GM12801 (cell line): ENCODE results near the gene TBX2.

Experiments
- TF ChIP-seq, protein P1 (sequence below): IDR thresholded peaks from one replicate; pipeline ENCODE4 v1.5.1; 2011; ENCODE audit warnings: control low read depth; ENCODE audit not compliant: insufficient read length; ENCODE audit errors: extremely low read depth

The TBX2 gene

DNA sequence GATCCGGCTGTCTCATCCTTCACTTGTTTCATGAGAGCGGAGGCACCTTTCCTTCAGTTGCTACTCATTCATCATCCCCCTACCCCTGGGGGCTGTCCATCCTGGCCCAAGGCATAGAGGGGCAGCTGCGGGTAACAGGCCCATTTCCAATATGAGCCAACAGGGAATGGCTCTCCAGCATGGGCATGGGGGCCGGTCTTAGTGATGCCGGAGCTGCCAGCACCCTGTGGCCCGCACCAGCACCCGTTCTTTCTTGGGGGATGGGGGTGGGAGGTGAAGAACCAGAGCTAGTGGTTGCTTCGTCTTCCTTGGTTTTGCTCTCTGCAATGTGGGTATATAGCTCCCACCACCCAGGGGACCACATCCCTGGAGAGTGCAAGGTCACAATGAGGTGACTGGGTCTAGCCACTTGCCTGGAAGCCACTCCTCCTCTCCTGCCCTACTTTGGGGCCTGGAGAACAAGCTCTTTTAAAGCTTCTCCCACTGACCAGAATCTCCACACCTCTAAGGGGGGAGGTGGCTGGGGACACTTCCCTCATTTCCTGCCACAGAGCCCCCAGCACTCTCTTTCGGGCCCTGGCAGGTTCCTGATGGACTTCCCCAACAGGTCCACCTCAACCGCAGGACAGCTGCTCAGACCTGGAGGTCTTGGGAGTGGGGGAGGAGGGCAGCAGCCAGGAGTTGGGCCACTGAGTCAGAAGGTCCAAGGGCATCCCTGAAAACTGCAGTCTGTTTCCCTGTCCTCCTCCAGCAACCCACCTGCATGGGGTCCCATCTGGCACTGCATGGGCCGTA, 11.9 kb upstream of the TBX2 start:
- TF ChIP-seq, protein P1, sequence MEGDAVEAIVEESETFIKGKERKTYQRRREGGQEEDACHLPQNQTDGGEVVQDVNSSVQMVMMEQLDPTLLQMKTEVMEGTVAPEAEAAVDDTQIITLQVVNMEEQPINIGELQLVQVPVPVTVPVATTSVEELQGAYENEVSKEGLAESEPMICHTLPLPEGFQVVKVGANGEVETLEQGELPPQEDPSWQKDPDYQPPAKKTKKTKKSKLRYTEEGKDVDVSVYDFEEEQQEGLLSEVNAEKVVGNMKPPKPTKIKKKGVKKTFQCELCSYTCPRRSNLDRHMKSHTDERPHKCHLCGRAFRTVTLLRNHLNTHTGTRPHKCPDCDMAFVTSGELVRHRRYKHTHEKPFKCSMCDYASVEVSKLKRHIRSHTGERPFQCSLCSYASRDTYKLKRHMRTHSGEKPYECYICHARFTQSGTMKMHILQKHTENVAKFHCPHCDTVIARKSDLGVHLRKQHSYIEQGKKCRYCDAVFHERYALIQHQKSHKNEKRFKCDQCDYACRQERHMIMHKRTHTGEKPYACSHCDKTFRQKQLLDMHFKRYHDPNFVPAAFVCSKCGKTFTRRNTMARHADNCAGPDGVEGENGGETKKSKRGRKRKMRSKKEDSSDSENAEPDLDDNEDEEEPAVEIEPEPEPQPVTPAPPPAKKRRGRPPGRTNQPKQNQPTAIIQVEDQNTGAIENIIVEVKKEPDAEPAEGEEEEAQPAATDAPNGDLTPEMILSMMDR: no peak

DNA sequence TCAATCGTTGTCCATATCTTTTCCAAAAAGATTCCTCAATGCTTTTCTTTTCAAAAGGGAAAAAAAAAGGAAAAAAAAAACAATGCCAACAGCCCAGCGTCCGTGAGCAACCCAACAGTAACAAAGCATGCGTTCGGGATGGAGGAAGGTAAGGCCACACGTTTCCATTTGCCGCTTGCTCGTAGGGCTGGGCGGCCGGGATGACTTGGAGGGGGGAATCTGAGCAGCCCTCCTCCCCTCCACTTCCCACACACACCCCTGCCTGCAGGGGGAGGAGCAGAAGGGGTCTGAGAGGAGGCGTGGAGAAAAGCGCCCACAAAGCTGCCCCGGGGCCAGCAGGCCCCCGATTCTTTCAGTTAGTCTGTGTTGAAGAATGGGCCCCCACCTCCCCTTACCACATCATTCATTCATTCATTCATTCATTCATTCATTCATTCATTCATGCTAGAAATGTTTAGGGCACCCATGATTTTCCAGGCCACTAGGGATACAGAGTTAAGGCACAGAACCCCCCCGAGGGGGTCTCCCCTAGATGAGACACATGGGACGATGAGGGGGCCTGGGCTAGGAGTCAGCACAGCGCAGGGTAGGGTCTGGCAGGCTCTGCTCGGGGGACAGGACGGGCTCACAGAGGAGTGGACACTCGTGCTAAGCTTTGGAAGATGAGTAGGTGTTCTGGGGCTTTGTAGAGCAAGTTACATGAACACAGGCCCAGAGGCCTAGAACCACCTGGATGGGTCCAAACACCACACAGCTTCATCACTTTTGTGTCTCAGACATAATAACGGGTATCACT, 10.9 kb upstream of the TBX2 start:
- TF ChIP-seq, protein P1: no peak

DNA sequence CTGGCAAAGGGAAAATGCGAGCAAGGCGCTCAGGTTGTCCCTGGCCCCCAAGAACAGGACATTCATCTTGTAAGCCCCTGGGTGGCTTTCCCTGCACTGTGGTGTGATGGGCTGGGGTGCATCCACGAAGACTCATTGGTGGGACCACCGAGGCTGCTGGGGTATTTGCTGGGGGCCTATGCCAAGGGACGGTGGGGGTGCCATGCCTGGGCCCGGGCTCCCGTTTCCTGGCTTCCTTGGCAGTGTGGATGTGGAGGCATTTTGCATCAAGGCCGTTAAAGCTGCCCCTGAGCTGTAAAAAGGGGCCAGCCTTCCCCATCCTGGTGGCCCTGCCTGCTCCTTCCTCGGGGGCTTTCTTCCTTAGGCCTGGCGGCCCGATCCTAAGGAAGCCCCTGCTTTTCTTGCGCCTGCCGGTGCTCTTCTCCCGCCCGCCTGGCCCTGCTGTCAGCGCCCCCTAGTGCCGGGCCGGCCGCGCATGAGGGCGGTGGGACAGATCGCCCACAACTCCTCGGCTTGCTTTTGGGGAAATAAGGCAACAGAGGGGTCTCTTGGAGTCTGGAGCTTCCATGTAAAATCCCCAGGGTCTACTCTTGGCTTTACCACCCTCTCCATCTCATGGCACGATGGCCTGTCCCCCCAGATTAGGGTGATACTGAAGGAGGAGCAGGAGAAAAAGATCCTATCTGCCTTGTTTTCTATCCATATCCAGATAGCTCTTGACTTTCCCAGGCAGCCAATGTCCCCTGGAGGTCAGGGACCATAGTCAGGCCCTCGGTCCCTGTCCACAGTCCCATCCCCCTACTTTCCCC, 9.8 kb upstream of the TBX2 start:
- TF ChIP-seq, protein P1: no peak

DNA sequence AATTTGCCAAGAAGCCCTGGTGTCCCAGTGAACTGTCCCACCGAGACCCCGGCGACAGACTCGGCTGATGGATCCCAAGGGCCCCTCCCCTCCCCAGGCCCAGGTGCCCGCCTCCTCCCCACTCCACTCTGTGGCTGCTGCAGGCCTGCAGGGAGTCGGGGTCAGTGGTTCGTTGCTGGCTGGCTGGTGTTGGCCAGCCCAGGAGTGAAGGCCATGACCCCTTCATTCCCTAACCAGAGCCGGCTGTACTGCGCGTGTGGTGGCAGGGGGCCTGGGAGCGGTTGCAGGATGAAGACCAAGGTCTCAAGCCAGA, 9.2 kb upstream of the TBX2 start:
- TF ChIP-seq, protein P1: no peak

DNA sequence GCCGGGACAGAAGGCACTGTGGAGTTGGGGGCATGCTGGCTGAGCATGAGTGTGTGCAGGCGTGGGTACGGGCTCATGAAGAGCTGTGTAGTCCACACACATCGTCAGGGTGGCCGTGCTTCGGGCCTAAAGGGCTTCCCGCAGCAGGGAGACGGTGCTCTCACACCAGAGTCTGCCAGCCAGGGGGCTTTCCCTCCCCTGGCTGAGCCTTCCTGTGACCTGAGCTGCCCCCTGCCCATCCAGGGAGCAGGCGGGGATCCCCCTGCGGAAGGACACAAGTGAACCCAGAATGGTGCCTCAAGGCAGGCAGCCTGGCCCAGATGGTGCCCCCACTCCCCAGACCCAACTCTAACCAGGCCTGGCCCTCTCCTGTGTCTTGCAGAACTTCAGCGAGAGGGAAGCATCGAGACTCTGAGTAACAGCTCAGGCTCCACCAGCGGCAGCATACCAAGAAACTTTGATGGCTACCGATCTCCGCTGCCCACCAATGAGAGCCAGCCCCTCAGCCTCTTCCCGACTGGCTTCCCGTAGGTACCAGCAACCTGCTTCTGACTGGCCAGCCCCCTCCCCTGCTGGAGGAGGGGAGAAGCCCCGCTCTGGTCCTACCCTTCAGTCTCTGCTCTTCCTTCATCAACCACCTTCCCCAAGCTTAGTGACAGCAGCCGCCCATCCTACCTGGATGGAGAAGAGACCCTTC, 7.9 kb upstream of the TBX2 start:
- TF ChIP-seq, protein P1: no peak

DNA sequence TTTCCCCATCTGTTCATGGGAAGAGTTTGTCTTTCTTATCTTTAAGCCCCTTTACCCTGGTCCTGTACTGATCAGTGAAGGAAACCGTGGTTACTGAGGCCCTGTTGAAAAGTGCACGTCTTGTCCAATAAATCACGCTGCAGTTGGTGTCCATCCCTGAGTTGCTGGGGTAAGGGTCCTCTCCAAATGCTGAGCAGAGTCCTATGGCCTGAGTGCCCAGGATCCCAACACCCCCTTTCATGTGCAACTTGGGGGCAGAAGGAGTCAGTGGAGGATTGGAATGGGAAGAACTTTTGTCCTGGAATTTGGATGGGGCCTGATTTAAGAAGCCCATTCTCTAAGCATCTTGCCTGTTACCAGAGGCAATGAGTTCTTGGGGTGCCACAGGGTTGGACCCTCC, 7.0 kb upstream of the TBX2 start:
- TF ChIP-seq, protein P1: no peak

DNA sequence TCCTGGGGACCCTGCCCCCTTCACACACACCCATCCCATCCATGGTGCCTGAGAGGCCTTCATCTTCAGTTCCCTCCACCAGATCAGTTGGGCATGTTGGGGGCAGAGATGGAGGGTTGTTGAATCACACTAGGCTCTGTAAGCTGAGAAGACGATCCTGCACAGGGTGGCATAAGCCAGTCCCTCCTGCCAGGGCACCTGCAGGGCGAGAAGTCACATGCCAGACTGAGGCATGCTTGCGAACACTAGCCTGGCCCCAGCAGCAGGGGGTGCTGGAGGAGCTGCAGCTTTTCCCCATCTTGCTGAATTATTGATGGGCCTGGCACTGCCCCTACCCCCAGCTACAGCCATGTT, 6.1 kb upstream of the TBX2 start:
- TF ChIP-seq, protein P1: no peak
